GM23248 (cell line): Measurements from ENCODE around the gene AKAP13. TPM values are rescaled to one million over a fixed set of nuclear protein-coding genes. Genes with fewer than 3 reads are reported as not detected.
A peak's percentile ranks its signal among the peaks of the same experiment; 100 is the strongest.
"Not testable (repeated sequence)": the region's sequence is repeated elsewhere in the genome, so short reads cannot be mapped to it uniquely, and the experiment has no call there.

ENCODE experiments used
- DNase-seq: peaks from one replicate; pipeline ENCODE4 v3.0.0-alpha.2; 2015
- H2AFZ ChIP-seq: fragments of 200-600 bp; sonication (generic); 2 replicates; pipeline ENCODE4 v1.6.1; 2016; ENCODE audit warnings: antibody characterized with exemption
- H3F3A ChIP-seq: fragments of 200-600 bp; sonication (generic); 2 replicates; pipeline ENCODE4 v1.6.1; 2016; ENCODE audit warnings: mild to moderate bottlenecking, antibody characterized with exemption, mixed run types; ENCODE audit not compliant: insufficient read depth
- H3K27ac ChIP-seq: fragments of 200-600 bp; sonication (generic); 2 replicates; pipeline ENCODE4 v1.5.1; 2016; ENCODE audit warnings: mild to moderate bottlenecking
- H3K27me3 ChIP-seq: fragments of 200-600 bp; sonication (generic); replicated peaks from 2 replicates; pipeline ENCODE4 v1.6.1; 2016; ENCODE audit warnings: mild to moderate bottlenecking; ENCODE audit not compliant: insufficient read depth
- H3K36me3 ChIP-seq: fragments of 200-600 bp; sonication (generic); 2 replicates; pipeline ENCODE4 v1.6.1; 2016; ENCODE audit warnings: low read depth, mild to moderate bottlenecking
- H3K4me1 ChIP-seq: fragments of 200-600 bp; sonication (generic); 2 replicates; pipeline ENCODE4 v1.6.1; 2016; ENCODE audit warnings: mild to moderate bottlenecking; ENCODE audit not compliant: insufficient read depth
- H3K4me2 ChIP-seq: fragments of 200-600 bp; sonication (generic); one replicate; pipeline ENCODE4 v1.6.1; 2016; ENCODE audit warnings: mild to moderate bottlenecking; ENCODE audit not compliant: unreplicated experiment
- H3K4me3 ChIP-seq: fragments of 200-600 bp; sonication (generic); 2 replicates; pipeline ENCODE4 v1.5.1; 2016; ENCODE audit warnings: mild to moderate bottlenecking
- H3K79me2 ChIP-seq: fragments of 200-600 bp; sonication (generic); 2 replicates; pipeline ENCODE4 v1.6.1; 2016; ENCODE audit warnings: mild to moderate bottlenecking; ENCODE audit not compliant: insufficient read depth
- H3K9ac ChIP-seq: fragments of 200-600 bp; sonication (generic); 2 replicates; pipeline ENCODE4 v1.6.1; 2016; ENCODE audit warnings: mild to moderate bottlenecking
- H3K9me2 ChIP-seq: fragments of 200-600 bp; sonication (generic); 2 replicates; pipeline ENCODE4 v1.6.1; 2016; ENCODE audit warnings: mixed run types, mild to moderate bottlenecking, moderate library complexity; ENCODE audit not compliant: insufficient read depth
- H3K9me3 ChIP-seq: fragments of 200-600 bp; sonication (generic); one replicate; pipeline ENCODE4 v1.6.1; 2017; ENCODE audit warnings: low read depth
- H4K20me1 ChIP-seq: fragments of 200-600 bp; sonication (generic); 2 replicates; pipeline ENCODE4 v1.6.0; 2016; ENCODE audit not compliant: insufficient read depth
- EZH2 ChIP-seq: fragments of 200-600 bp; sonication (generic); IDR thresholded peaks from 2 replicates; pipeline ENCODE4 v1.6.1; 2018; ENCODE audit warnings: antibody characterized with exemption, mild to moderate bottlenecking; ENCODE audit not compliant: insufficient read depth, poor library complexity, severe bottlenecking
- EZH2phosphoT487 ChIP-seq: fragments of 200-600 bp; sonication (generic); IDR thresholded peaks from 2 replicates; pipeline ENCODE4 v1.6.1; 2018; ENCODE audit warnings: antibody characterized with exemption, moderate library complexity, mild to moderate bottlenecking, low read depth; ENCODE audit not compliant: insufficient read depth
- WGBS, 2 experiments: methylation state at CpG; one replicate each; pipeline ENCODE4 v1.1.6; 2015 to 2017; ENCODE audit warnings: low lambda C conversion rate in 2 of 2, low coverage in 1 of 2; ENCODE audit errors: missing lambda C conversion rate in 2 of 2; 5-methylcytosine and 5-hydroxymethylcytosine counted together
- in situ Hi-C: fragments of 300-500 bp; cut with MboI; formaldehyde crosslinking; loops from 2 replicates; pipeline ENCODE4 v1.15.0; 2020
- polyA plus RNA-seq: library from polyadenylated mRNA; unstranded; fragments of >200 nt; fragmentation: Nextera tagmentation; extraction: Ambion mirVana; gene quantifications from 2 replicates; pipeline ENCODE4 v1.2.1, GENCODE V29; 2016
- total RNA-seq: library from RNA; depleted of rRNA; stranded (reverse); fragments of >200 nt; shearing (Covaris generic); gene quantifications from 2 replicates; pipeline ENCODE4 v1.2.3, GENCODE V29; 2014

Gene AKAP13
- total and polyA plus RNA-seq, 2 experiments from 2014 or later = 26.5 to 27.7 TPM

DNA sequence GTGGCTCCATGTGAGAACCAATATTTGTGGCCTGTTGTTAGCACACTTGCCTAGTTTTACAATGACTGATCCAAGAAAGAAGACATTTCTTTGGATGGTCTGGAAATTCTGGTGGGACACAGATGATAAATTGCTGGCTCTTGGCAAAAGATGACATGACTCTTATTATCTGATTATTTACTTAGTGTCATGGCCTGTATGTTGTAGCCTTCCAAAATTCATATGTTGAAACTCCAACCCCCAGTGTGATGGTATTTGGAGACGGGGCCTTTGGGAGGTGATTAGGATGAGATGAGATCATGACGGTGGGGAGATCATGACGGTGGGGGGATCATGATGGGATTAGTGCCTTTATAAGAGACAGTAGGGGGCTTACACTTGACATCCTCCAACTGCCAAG lies 30.0 kb upstream of the AKAP13 start:
- Histone ChIP-seq H3K79me2 (no peaks in the 10 kb centered on the region), H2AFZ (no peak overlapping the region), H3F3A (peaks cover 9% of the 10 kb centered on the region), H3K27me3 (no peaks in the 10 kb centered on the region), H3K27ac (no peak overlapping the region), H3K9ac (no peak overlapping the region), H3K36me3 (no peaks in the 10 kb centered on the region), H3K9me3 (no peaks in the 10 kb centered on the region), H4K20me1 (no peaks in the 10 kb centered on the region), H3K4me3 (no peak overlapping the region), H3K4me1 (peaks cover 12% of the 10 kb centered on the region), H3K4me2 (no peak overlapping the region), H3K9me2 (no peaks in the 10 kb centered on the region)
- DNase-seq = no peak
- TF ChIP-seq EZH2 (no peak), EZH2phosphoT487 (no peak)
- 83 to 84% methylated on average over 3 of the region's 3 CpGs for WGBS, 2 experiments
- in situ Hi-C loops = no loop called here

DNA sequence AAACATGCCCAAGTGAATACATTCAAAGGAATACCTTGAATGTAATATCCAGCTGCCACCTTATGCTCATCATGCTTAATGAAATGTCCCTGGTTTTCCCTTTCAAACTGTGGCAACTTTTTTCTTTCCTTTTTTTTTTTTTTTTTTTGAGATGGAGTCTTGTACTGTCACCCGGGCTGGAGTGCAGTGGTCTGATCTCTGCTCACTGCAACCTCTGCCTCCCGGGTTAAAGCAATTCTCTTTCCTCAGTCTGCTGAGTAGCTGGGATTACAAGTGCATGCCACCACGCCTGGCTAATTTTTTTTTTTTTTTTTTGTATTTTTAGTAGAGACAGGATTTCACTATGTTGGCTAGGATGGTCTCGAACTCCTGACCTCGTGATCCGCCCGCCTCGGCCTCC lies 28.9 kb upstream of the AKAP13 start:
- in situ Hi-C loops, H3K4me2 ChIP-seq, H4K20me1 ChIP-seq, H3K4me3 ChIP-seq, H3K79me2 ChIP-seq, DNase-seq, H3K9me3 ChIP-seq, H3K9ac ChIP-seq, H3K9me2 ChIP-seq, H3K27me3 ChIP-seq, H3K36me3 ChIP-seq, H3K4me1 ChIP-seq, H3F3A ChIP-seq, H3K27ac ChIP-seq, H2AFZ ChIP-seq: not testable (repeated sequence)
- 78 to 81% methylated on average over 8 of the region's 8 CpGs for WGBS, 2 experiments

DNA sequence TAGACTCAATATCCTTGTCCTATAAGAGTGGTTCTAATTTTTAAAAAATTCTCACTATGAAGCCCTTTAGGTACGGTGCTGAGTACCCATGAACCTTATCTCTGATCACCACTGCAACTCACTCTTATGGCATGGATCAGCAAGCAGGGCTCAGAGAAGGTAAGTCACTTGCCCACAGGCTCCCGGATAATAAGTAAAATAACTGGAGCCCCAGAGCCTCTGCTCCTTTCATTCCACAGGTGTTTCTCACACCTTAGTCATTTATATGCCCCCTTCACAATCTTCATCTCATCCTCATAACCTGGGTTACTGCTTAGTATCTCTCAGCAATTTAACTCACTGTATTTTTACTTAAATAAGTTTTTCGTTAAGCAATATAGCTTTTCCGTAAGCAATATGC lies 28.4 kb upstream of the AKAP13 start:
- no peaks in the 10 kb centered on the region for H3K36me3 ChIP-seq
- WGBS, 2 experiments = 88 to 96% methylated on average over 4 of the region's 4 CpGs
- H3K4me2 ChIP-seq = no peak overlapping the region
- no peak for DNase-seq
- TF ChIP-seq EZH2phosphoT487 = no peak
- peaks cover 10% of the 10 kb centered on the region for H3F3A ChIP-seq
- H3K9me2 ChIP-seq = no peaks in the 10 kb centered on the region
- H4K20me1 ChIP-seq = no peaks in the 10 kb centered on the region
- no peak overlapping the region for H2AFZ ChIP-seq
- H3K27ac ChIP-seq = no peak overlapping the region
- no peaks in the 10 kb centered on the region for H3K9me3 ChIP-seq
- no peaks in the 10 kb centered on the region for H3K79me2 ChIP-seq
- no peak overlapping the region for H3K9ac ChIP-seq
- H3K27me3 ChIP-seq = no peaks in the 10 kb centered on the region
- H3K4me1 ChIP-seq = peaks cover 9% of the 10 kb centered on the region
- no peak overlapping the region for H3K4me3 ChIP-seq
- in situ Hi-C loops = no loop called here

DNA sequence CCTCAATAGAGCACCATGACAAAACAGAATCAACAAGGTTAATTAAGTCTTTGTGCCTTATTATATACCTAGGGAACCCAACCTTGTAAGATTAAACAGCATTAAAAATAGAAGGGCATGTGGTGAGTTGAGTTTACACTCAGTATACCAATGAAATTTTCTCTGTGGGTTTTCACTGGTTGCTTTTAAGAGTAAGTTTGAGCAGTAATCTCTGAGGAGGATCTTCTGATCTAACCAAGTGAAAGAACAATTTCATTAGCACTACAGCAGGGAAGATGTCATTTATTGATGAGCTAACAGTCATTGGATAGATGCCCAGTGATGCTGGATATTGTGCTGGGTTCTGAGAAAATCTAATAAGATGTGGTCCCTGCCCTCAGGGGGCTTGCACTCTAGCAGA lies 26.9 kb upstream of the AKAP13 start:
- Histone ChIP-seq H3F3A (peaks cover 20% of the 10 kb centered on the region), H3K36me3 (no peaks in the 10 kb centered on the region), H3K9ac (no peak overlapping the region), H3K27me3 (no peaks in the 10 kb centered on the region), H3K4me2 (no peak overlapping the region), H2AFZ (no peak overlapping the region), H3K79me2 (no peaks in the 10 kb centered on the region), H3K4me1 (peaks cover 21% of the 10 kb centered on the region), H4K20me1 (no peaks in the 10 kb centered on the region), H3K4me3 (no peak overlapping the region), H3K9me3 (no peaks in the 10 kb centered on the region), H3K9me2 (no peaks in the 10 kb centered on the region), H3K27ac (no peak overlapping the region)
- TF ChIP-seq EZH2 = no peak
- no peak for TF ChIP-seq EZH2phosphoT487
- no peak for DNase-seq
- in situ Hi-C loops = no loop called here

DNA sequence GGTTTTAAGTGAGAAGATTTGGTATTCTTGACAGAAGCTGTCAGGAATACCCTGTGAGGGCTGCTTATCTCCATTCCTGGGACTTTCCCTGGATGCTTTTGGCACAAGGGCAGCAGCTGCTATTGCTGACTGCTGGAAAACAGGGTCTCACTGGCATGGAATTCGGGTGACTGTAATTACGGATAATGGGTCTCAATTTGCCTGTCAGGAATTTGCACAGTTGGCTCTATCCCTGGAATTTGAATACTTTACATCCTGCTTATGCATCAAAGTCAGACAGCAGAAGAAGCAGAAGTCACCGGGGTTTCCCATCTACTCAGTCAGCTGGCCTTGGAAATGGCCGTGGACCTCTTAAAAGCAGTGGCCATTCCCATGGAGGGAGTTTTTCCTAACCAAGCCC lies 25.9 kb upstream of the AKAP13 start:
- Histone ChIP-seq H3K4me3 (no peak overlapping the region), H2AFZ (no peak overlapping the region), H3F3A (peaks cover 23% of the 10 kb centered on the region), H3K27me3 (no peaks in the 10 kb centered on the region), H3K79me2 (no peaks in the 10 kb centered on the region), H3K9me2 (no peaks in the 10 kb centered on the region), H3K9ac (no peak overlapping the region), H3K27ac (no peak overlapping the region), H3K4me1 (peaks cover 22% of the 10 kb centered on the region), H3K36me3 (no peaks in the 10 kb centered on the region), H3K4me2 (peak overlapping the region; percentile 34), H3K9me3 (no peaks in the 10 kb centered on the region), H4K20me1 (no peaks in the 10 kb centered on the region)
- in situ Hi-C loops = no loop called here
- no peak for TF ChIP-seq EZH2
- TF ChIP-seq EZH2phosphoT487 = no peak
- peak; percentile 45 for DNase-seq
- WGBS, 2 experiments = 53 to 55% methylated on average over 4 of the region's 4 CpGs
